GM12878 (cell line): ENCODE data around the gene NOTCH3. TPM values are rescaled to one million over a fixed set of nuclear protein-coding genes. Genes with fewer than 3 reads are reported as not detected.

Source experiments
- ATAC-seq: fragments of 200-7000 bp; cut with Tn5 transposase; 3 replicates; pipeline ENCODE4 v1.9.1; 2020; ENCODE audit warnings: mild to moderate bottlenecking, moderate library complexity
- BruUV-seq: library from RNA; stranded (reverse); fragments of 400-500 nt; replicated peaks from 2 replicates; lab custom pipeline; 2021; lab: Mats Ljungman, UMichigan
- CTCF ChIA-PET: fragments of 300-600 bp; sonication (Branson Sonifier 250); formaldehyde crosslinking; extraction: SDS; loops from one replicate; lab custom pipeline; 2021; ENCODE audit warnings: inconsistent platforms; lab: Yijun Ruan, JAX
- POLR2A ChIA-PET: fragments of 350-600 bp; formaldehyde crosslinking; extraction: SDS; loops from one replicate; lab custom pipeline; 2021; ENCODE audit warnings: inconsistent platforms; lab: Charles Lee
- RAD21 ChIA-PET: fragments of 300-600 bp; sonication (Branson Sonifier 250); formaldehyde crosslinking; loops from one replicate; lab custom pipeline; 2023; ENCODE audit warnings: antibody characterized with exemption; ENCODE audit not compliant: unreplicated experiment; lab: Charles Lee
- SMC1A ChIA-PET: fragments of 300-600 bp; sonication (Branson Sonifier 250); formaldehyde crosslinking; loops from one replicate; lab custom pipeline; 2023; ENCODE audit not compliant: unreplicated experiment, uncharacterized antibody; lab: Charles Lee
- DNase-seq: peaks from one replicate; pipeline ENCODE4 v3.0.0-alpha.2; 2011; ENCODE audit warnings: low read depth, low spot score
- FAIRE-seq: peaks from 3 replicates; lab custom pipeline; 2011; peaks lifted over from hg19 to GRCh38; lab: Jason Lieb, UNC
- H2AFZ ChIP-seq: 2 replicates; pipeline ENCODE4 v1.6.0; 2011; ENCODE audit warnings: low read depth, low read length, control low read depth; ENCODE audit not compliant: control insufficient read depth
- H3K27ac ChIP-seq: 2 replicates; pipeline ENCODE4 v1.5.1; 2011; ENCODE audit warnings: control low read depth; ENCODE audit not compliant: control insufficient read depth, insufficient read depth
- H3K27me3 ChIP-seq, 2 experiments: replicated peaks in 1 of 2; 2 replicates each; pipeline versions ENCODE4 v1.6.0 to v1.6.1; 2011; ENCODE audit warnings: low read length in 1 of 2; ENCODE audit not compliant: control insufficient read depth in 2 of 2, insufficient read depth in 2 of 2
- H3K36me3 ChIP-seq, 2 experiments: 2 replicates each; pipeline ENCODE4 v1.5.1; 2011; ENCODE audit warnings: low read length in 1 of 2; ENCODE audit not compliant: control insufficient read depth in 2 of 2, insufficient read depth in 2 of 2
- H3K4me1 ChIP-seq: 2 replicates; pipeline ENCODE4 v1.6.1; 2011; ENCODE audit warnings: mild to moderate bottlenecking, low read length, moderate library complexity, mixed read lengths; ENCODE audit not compliant: control insufficient read depth, insufficient read depth
- H3K4me2 ChIP-seq: 2 replicates; pipeline ENCODE4 v1.6.0; 2011; ENCODE audit warnings: control low read depth; ENCODE audit not compliant: control insufficient read depth, insufficient read depth
- H3K4me3 ChIP-seq: fragments of 200-600 bp; sonication (generic); 2 replicates; pipeline ENCODE4 v1.5.1; 2016
- H3K79me2 ChIP-seq: 2 replicates; pipeline ENCODE4 v1.6.0; 2011; ENCODE audit warnings: low read length; ENCODE audit not compliant: control insufficient read depth, insufficient read depth
- H3K9ac ChIP-seq: 2 replicates; pipeline ENCODE4 v1.8.0; 2011; ENCODE audit warnings: low read length, control low read depth, mixed read lengths; ENCODE audit not compliant: control insufficient read depth, insufficient read depth
- H3K9me3 ChIP-seq: replicated peaks from 3 replicates; pipeline ENCODE4 v1.5.1; 2011; ENCODE audit warnings: mild to moderate bottlenecking, low read length; ENCODE audit not compliant: control insufficient read depth, insufficient read depth
- H4K20me1 ChIP-seq: 2 replicates; pipeline ENCODE4 v1.6.0; 2011; ENCODE audit not compliant: control insufficient read depth, insufficient read depth
- ETV6 ChIP-seq, 2 experiments: fragments of 450-650 bp in 1 of 2; IDR thresholded peaks in 1 of 2; conservative IDR thresholded peaks in 1 of 2; 2 replicates each; pipeline ENCODE4 v1.6.1; 2014; ENCODE audit warnings: antibody characterized with exemption in 1 of 2, borderline replicate concordance in 1 of 2, low read depth in 1 of 2, mild to moderate bottlenecking in 1 of 2, moderate library complexity in 1 of 2
- GATAD2B ChIP-seq: fragments of 450-650 bp; conservative IDR thresholded peaks from 2 replicates; pipeline ENCODE4 v1.6.1; 2017; ENCODE audit warnings: low read depth, mild to moderate bottlenecking, moderate library complexity
- HDAC2 ChIP-seq: fragments of 200-600 bp; sonication (generic); IDR thresholded peaks from 2 replicates; pipeline ENCODE4 v1.6.1; 2017
- NFXL1 ChIP-seq: fragments of 450-650 bp; IDR thresholded peaks from 2 replicates; pipeline ENCODE4 v1.6.1; 2017; ENCODE audit warnings: antibody characterized with exemption, mild to moderate bottlenecking, borderline replicate concordance
- RUNX3 ChIP-seq: IDR thresholded peaks from 2 replicates; pipeline ENCODE4 v1.6.1; 2012; ENCODE audit warnings: low read length, inconsistent platforms
- SIX5 ChIP-seq: IDR thresholded peaks from 2 replicates; pipeline ENCODE4 v1.6.1; 2011; ENCODE audit warnings: mild to moderate bottlenecking, low read depth, low read length, moderate library complexity; ENCODE audit not compliant: severe bottlenecking
- WGBS: methylation state at CpG from one replicate; pipeline ENCODE4 v1.1.6; 2016; ENCODE audit warnings: low lambda C conversion rate; ENCODE audit not compliant: insufficient replicate concordance, insufficient coverage; ENCODE audit errors: missing lambda C conversion rate; 5-methylcytosine and 5-hydroxymethylcytosine counted together
- in situ Hi-C: fragments of 300-500 bp; cut with MboI; formaldehyde crosslinking; loops from 9 replicates; pipeline ENCODE4 v1.14.3; 2018; ENCODE audit warnings: mixed read lengths
- intact Hi-C: fragments of 100-400 bp; cut with micrococcal nuclease; formaldehyde crosslinking; loops from one replicate; pipeline ENCODE4 v1.14.2; 2022; ENCODE audit not compliant: unreplicated experiment
- polyA plus RNA-seq, 11 experiments: library from polyadenylated mRNA; depleted of rRNA in 4 of 11; unstranded in 6 of 11; stranded (reverse) in 5 of 11; fragments of >200 nt; fragmentation: Nextera tagmentation in 4 of 11; fragmentation: Illumina TruSeq in 1 of 11; extraction: Ambion mirVana in 4 of 11; extraction: Trizol in 1 of 11; gene quantifications; 1 replicate in 1 of 11; 2 replicates in 10 of 11; pipeline versions ENCODE4 v1.2.1 to v1.2.3, GENCODE V29; 2011 to 2016; ENCODE audit warnings: inconsistent platforms in 2 of 11, missing spikeins in 2 of 11, low read depth in 1 of 11
- total RNA-seq, 4 experiments: library from RNA; depleted of rRNA in 3 of 4; stranded (reverse); fragments of >200 nt in 3 of 4; fragmentation: Illumina TruSeq in 1 of 4; extraction: Trizol in 1 of 4; gene quantifications; 2 replicates each; pipeline versions ENCODE4 v1.2.1 to v1.2.3, GENCODE V29; 2013 to 2021
- TF ChIP-seq, protein P1 (sequence below): fragments of 150-350 bp; IDR thresholded peaks from 2 replicates; pipeline ENCODE4 v1.6.1; 2016; ENCODE audit warnings: low read depth, low read length
- TF ChIP-seq, protein P2 (sequence below), 3 experiments: IDR thresholded peaks in 2 of 3; conservative IDR thresholded peaks in 1 of 3; 2 replicates each; pipeline ENCODE4 v1.5.1; 2011; ENCODE audit warnings: low read depth in 3 of 3, low read length in 3 of 3, mild to moderate bottlenecking in 3 of 3, control low read depth in 2 of 3, moderate library complexity in 2 of 3, inconsistent platforms in 1 of 3, mixed read lengths in 1 of 3; ENCODE audit not compliant: control insufficient read depth in 2 of 3, insufficient read depth in 1 of 3; ENCODE audit errors: extremely low read depth in 1 of 3

NOTCH3 gene
- total and polyA plus RNA-seq, 10 of the 15 experiments (the other 5 are each of a cell fraction or from before 2014, with no cell fraction given) = 0.01 to 0.42 (median 0.10) TPM; not detected in 5

DNA sequence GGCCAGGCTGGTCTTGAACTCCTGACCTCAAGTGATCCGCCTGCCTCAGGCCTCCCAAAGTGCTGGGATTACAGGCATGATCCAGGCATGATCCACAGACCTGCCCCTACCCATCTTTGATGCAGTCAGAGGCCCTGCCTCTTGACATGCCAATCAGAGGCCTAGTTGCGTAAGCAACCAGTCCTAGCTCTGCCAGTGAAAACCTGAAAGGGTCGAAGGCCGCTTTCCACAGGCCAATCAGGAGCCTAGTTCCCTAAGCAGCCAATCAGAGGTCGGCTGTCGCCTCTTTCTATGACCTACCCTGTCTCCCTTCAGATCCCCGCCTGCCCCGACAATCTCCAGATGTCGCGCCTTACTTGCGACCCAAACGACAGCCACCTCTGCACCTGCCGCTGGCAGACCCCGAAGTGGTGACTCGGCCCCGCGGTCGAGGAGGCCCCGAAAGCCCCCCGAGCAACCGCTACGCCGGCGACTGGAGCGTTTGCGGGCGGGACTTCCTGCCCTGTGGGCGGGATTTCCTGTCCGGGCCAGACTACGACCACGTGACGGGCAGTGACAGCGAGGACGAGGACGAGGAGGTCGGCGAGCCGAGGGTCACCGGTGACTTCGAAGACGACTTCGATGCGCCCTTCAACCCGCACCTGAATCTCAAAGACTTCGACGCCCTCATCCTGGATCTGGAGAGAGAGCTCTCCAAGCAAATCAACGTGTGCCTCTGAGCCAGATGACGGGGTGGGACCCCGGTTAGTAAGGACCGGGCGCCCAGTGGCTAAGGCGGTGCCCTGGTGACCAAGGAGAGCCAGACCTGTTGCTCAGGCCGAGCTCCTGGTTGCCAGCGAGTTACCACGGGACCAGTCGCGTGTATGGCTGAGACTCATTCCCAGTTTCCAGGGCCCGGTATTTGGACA is 87.3 kb downstream of the NOTCH3 start (continued):
- TF ChIP-seq HDAC2 = no peak
- TF ChIP-seq GATAD2B = no peak
- TF ChIP-seq NFXL1 = no peak
- TF ChIP-seq, protein P1, sequence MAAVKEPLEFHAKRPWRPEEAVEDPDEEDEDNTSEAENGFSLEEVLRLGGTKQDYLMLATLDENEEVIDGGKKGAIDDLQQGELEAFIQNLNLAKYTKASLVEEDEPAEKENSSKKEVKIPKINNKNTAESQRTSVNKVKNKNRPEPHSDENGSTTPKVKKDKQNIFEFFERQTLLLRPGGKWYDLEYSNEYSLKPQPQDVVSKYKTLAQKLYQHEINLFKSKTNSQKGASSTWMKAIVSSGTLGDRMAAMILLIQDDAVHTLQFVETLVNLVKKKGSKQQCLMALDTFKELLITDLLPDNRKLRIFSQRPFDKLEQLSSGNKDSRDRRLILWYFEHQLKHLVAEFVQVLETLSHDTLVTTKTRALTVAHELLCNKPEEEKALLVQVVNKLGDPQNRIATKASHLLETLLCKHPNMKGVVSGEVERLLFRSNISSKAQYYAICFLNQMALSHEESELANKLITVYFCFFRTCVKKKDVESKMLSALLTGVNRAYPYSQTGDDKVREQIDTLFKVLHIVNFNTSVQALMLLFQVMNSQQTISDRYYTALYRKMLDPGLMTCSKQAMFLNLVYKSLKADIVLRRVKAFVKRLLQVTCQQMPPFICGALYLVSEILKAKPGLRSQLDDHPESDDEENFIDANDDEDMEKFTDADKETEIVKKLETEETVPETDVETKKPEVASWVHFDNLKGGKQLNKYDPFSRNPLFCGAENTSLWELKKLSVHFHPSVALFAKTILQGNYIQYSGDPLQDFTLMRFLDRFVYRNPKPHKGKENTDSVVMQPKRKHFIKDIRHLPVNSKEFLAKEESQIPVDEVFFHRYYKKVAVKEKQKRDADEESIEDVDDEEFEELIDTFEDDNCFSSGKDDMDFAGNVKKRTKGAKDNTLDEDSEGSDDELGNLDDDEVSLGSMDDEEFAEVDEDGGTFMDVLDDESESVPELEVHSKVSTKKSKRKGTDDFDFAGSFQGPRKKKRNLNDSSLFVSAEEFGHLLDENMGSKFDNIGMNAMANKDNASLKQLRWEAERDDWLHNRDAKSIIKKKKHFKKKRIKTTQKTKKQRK = no peak
- TF ChIP-seq, all 136 proteins: peak for 2

DNA sequence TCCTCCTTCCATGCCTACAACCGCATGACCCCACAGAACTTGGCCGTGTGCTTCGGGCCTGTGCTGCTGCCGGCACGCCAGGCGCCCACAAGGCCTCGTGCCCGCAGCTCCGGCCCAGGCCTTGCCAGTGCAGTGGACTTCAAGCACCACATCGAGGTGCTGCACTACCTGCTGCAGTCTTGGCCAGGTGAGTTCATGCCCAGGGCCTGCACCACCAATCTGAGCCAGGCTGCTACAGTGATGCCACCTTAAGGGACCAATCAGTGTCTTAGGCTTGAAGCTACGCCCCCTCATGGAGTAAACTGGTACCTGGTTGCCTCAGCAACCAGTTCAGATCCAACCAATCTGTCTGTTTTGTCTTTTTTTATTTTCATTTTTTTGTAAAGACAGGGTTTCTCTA is 88.4 kb downstream of the NOTCH3 start:
- RAD21 ChIA-PET = no interaction called here
- H4K20me1 ChIP-seq = no peaks in the 10 kb centered on the region
- ATAC-seq (peak; percentile 27; the same call in 1 of the 3 replicates), FAIRE-seq (no peak), DNase-seq (no peak)
- no peak overlapping the region for H3K4me2 ChIP-seq
- H3K36me3 ChIP-seq = peaks cover 0 to 2% of the 10 kb centered on the region in 2 experiments; a peak in 3 of 4 replicates
- no peak overlapping the region for H3K27ac ChIP-seq
- intact Hi-C loops = no loop called here
- H2AFZ ChIP-seq = no peak overlapping the region
- no peaks in the 10 kb centered on the region for H3K4me1 ChIP-seq
- CTCF ChIA-PET = interaction anchor here (0.9 to 1.6 kb wide), 3 partner anchors 11 to 38 kb away, joined by 3 to 4 read pairs (median 3); no protein-coding TSS in a partner anchor
- H3K27me3 ChIP-seq = peaks cover 0 to 2% of the 10 kb centered on the region in 2 experiments; a peak in 2 of 4 replicates
- POLR2A ChIA-PET = no interaction called here
- BruUV-seq = no TSS peak
- in situ Hi-C loops = no loop called here
- SMC1A ChIA-PET = no interaction called here
- H3K79me2 ChIP-seq = no peaks in the 10 kb centered on the region
- TF ChIP-seq ETV6 (conservative IDR thresholded peaks at IDR 0.05 in 1 of 2, IDR thresholded peaks at IDR 0.05 in 1 of 2; ENCODE audit: borderline replicate concordance in 1 of 2, low read depth in 1 of 2) = no peak
- TF ChIP-seq, protein P2, sequence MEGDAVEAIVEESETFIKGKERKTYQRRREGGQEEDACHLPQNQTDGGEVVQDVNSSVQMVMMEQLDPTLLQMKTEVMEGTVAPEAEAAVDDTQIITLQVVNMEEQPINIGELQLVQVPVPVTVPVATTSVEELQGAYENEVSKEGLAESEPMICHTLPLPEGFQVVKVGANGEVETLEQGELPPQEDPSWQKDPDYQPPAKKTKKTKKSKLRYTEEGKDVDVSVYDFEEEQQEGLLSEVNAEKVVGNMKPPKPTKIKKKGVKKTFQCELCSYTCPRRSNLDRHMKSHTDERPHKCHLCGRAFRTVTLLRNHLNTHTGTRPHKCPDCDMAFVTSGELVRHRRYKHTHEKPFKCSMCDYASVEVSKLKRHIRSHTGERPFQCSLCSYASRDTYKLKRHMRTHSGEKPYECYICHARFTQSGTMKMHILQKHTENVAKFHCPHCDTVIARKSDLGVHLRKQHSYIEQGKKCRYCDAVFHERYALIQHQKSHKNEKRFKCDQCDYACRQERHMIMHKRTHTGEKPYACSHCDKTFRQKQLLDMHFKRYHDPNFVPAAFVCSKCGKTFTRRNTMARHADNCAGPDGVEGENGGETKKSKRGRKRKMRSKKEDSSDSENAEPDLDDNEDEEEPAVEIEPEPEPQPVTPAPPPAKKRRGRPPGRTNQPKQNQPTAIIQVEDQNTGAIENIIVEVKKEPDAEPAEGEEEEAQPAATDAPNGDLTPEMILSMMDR (IDR thresholded peaks at IDR 0.05 in 2 of 3, conservative IDR thresholded peaks at IDR 0.05 in 1 of 3; ENCODE audit: control insufficient read depth in 2 of 3, extremely low read depth in 1 of 3, insufficient read depth in 1 of 3, low read depth in 3 of 3, low read length in 3 of 3) = 0 out of 6 replicates have a peak, but pooled peaks of 1 of the 3 experiments have one; percentile 4
- TF ChIP-seq RUNX3 = no peak
- no peak for TF ChIP-seq SIX5
- WGBS = 86% methylated on average over 11 of the region's 11 CpGs
- H3K4me3 ChIP-seq = no peak overlapping the region
- no peaks in the 10 kb centered on the region for H3K9me3 ChIP-seq
- no peak overlapping the region for H3K9ac ChIP-seq
